K562 (cell line): Measurements from ENCODE around the gene TOMT. TPM values are rescaled to one million over a fixed set of nuclear protein-coding genes. Genes with fewer than 3 reads are reported as not detected.

Experiments used
- ARID3A ChIP-seq: IDR thresholded peaks from 2 replicates; pipeline ENCODE4 v1.6.1; 2012; ENCODE audit warnings: low read depth, low read length, improper control_type of control experiment, borderline replicate concordance
- CLOCK ChIP-seq: fragments of 250-450 bp; sonication (Bioruptor Pico); IDR thresholded peaks from 2 replicates; pipeline ENCODE4 v1.4.0; 2020; ENCODE audit warnings: mild to moderate bottlenecking, moderate library complexity, borderline replicate concordance
- CREB3 ChIP-seq: fragments of 450-650 bp; conservative IDR thresholded peaks from 2 replicates; pipeline ENCODE4 v1.6.1; 2016; ENCODE audit warnings: missing genetic modification characterization, low read depth, mild to moderate bottlenecking, missing compliant biosample characterization, moderate library complexity
- E2F4 ChIP-seq: sonication (generic); formaldehyde crosslinking; IDR thresholded peaks from 2 replicates; pipeline ENCODE4 v1.8.0; 2022; ENCODE audit warnings: mild to moderate bottlenecking, low read depth, missing genetic modification reagents
- ELF1 ChIP-seq: fragments of 200-800 bp; sonication (Bioruptor generic); IDR thresholded peaks from 2 replicates; pipeline ENCODE4 v1.6.1; 2016; ENCODE audit warnings: missing genetic modification characterization, missing compliant biosample characterization
- FOXJ2 ChIP-seq: fragments of 200-800 bp; sonication (Bioruptor generic); IDR thresholded peaks from 2 replicates; pipeline ENCODE4 v1.6.1; 2016; ENCODE audit warnings: missing genetic modification characterization, missing compliant biosample characterization
- GABPB2 ChIP-seq: fragments of 250-450 bp; sonication (Bioruptor Pico); conservative IDR thresholded peaks from 2 replicates; pipeline ENCODE4 v1.5.1; 2021; ENCODE audit warnings: mild to moderate bottlenecking
- HCFC1 ChIP-seq: IDR thresholded peaks from 2 replicates; pipeline ENCODE4 v1.6.1; 2012; ENCODE audit warnings: low read depth, low read length, improper control_type of control experiment
- HDAC1 ChIP-seq, 2 experiments: fragments of 450-650 bp; IDR thresholded peaks; 2 replicates each; pipeline ENCODE4 v1.6.1; 2016 to 2017; ENCODE audit warnings: inconsistent platforms in 1 of 2, mild to moderate bottlenecking in 1 of 2, moderate library complexity in 1 of 2
- NUFIP1 ChIP-seq: fragments of 450-650 bp; IDR thresholded peaks from 2 replicates; pipeline ENCODE4 v1.6.1; 2018; ENCODE audit not compliant: partially characterized antibody
- PHF20 ChIP-seq: fragments of 450-650 bp; IDR thresholded peaks from 2 replicates; pipeline ENCODE4 v1.6.1; 2018; ENCODE audit not compliant: partially characterized antibody
- RBM15 ChIP-seq: fragments of 200-400 bp; formaldehyde crosslinking; IDR thresholded peaks from 2 replicates; pipeline ENCODE4 v1.6.1; 2018; ENCODE audit warnings: mild to moderate bottlenecking, low read length, moderate library complexity; ENCODE audit not compliant: insufficient read depth
- SAFB ChIP-seq: fragments of 200-400 bp; formaldehyde crosslinking; IDR thresholded peaks from 2 replicates; pipeline ENCODE4 v1.6.1; 2017; ENCODE audit warnings: low read depth, low read length, borderline replicate concordance
- ZBTB11 ChIP-seq, 3 experiments: fragments of 200-800 bp in 1 of 3; fragments of 250-450 bp in 1 of 3; fragments of 450-650 bp in 1 of 3; sonication (Bioruptor Pico) in 1 of 3; sonication (Bioruptor generic) in 1 of 3; formaldehyde crosslinking in 1 of 3; IDR thresholded peaks; 2 replicates each; pipeline versions ENCODE4 v1.6.1 to v1.8.0; 2016 to 2022; ENCODE audit warnings: mild to moderate bottlenecking in 2 of 3, missing genetic modification characterization in 2 of 3, missing compliant biosample characterization in 1 of 3, moderate library complexity in 1 of 3
- ZNF217 ChIP-seq: sonication (generic); formaldehyde crosslinking; IDR thresholded peaks from 2 replicates; pipeline ENCODE4 v1.8.0; 2022; ENCODE audit warnings: mild to moderate bottlenecking, missing genetic modification reagents
- polyA plus RNA-seq, 8 experiments: library from polyadenylated mRNA; depleted of rRNA in 4 of 8; stranded (reverse) in 5 of 8; unstranded in 3 of 8; fragments of >200 nt; fragmentation: Nextera tagmentation in 2 of 8; fragmentation: Illumina TruSeq in 1 of 8; extraction: Ambion mirVana in 2 of 8; extraction: Trizol in 1 of 8; gene quantifications; 2 replicates each; pipeline versions ENCODE4 v1.2.1 to v1.2.3, GENCODE V29; 2011 to 2014; ENCODE audit warnings: inconsistent platforms in 1 of 8, missing spikeins in 1 of 8
- total RNA-seq, 7 experiments: library from RNA; depleted of rRNA in 6 of 7; stranded (reverse); fragments of >200 nt in 6 of 7; fragmentation: Illumina TruSeq in 2 of 7; extraction: Trizol in 2 of 7; gene quantifications; 2 replicates each; pipeline versions ENCODE4 v1.2.1 to v1.2.3, GENCODE V29; 2011 to 2021; ENCODE audit warnings: low replicate concordance in 1 of 7

TOMT gene
- total and polyA plus RNA-seq, 9 of the 15 experiments (the other 6 are each of a cell fraction or from before 2014, with no cell fraction given), result not detected

GRCh38 chr11:72102946-72103753 is 2.6 kb upstream of the TOMT start, which contains the start of gene LAMTOR1 (continued):
- TF ChIP-seq ZBTB11 (CRISPR knock-in tag; IDR thresholded peaks at IDR 0.05), result peak; percentile 81 to 97 (median 82); a peak in 5 of 6 replicates
- peak; percentile 58 for TF ChIP-seq NUFIP1
- TF ChIP-seq HDAC1 (IDR thresholded peaks at IDR 0.05), result peak in 1 of 2 experiments; percentile 59; a peak in 1 of 4 replicates
- TF ChIP-seq PHF20, result peak; percentile 93
- TF ChIP-seq ELF1 (tag), result peak; percentile 96
- no peak for TF ChIP-seq RBM15
- no peak for TF ChIP-seq GABPB2 (CRISPR knock-in tag)
- no peak for TF ChIP-seq ARID3A
- 0 out of 2 replicates have a peak, but pooled peaks have one; percentile 65 for TF ChIP-seq FOXJ2 (tag)
- TF ChIP-seq E2F4, result no peak
- no peak for TF ChIP-seq ZNF217 (CRISPR knock-in tag)
- TF ChIP-seq CREB3 (tag), result peak; percentile 82; the same call in 1 of the 2 replicates
- peak; percentile 58 for TF ChIP-seq HCFC1
- no peak for TF ChIP-seq CLOCK (CRISPR knock-in tag)
- TF ChIP-seq SAFB, result no peak
